Vagina (tissue), 2 donors: ENCODE measurements around the gene TFDP2.
"Not testable (repeated sequence)": the region's sequence is repeated elsewhere in the genome, so short reads cannot be mapped to it uniquely, and the experiment has no call there.

Experiments
- CTCF ChIP-seq, 3 experiments: fragments of 450-650 bp in 2 of 3; fragments of 200-600 bp in 1 of 3; sonication (generic) in 1 of 3; IDR thresholded peaks; one replicate each; pipeline ENCODE4 v1.5.1; 2017 to 2019; ENCODE audit warnings: antibody characterized with exemption in 3 of 3, mild to moderate bottlenecking in 2 of 3, moderate library complexity in 2 of 3
- POLR2AphosphoS5 ChIP-seq, 2 donors: sonication (generic); formaldehyde crosslinking; IDR thresholded peaks; one replicate each; pipeline ENCODE4 v1.9.0; 2017; ENCODE audit warnings: antibody characterized with exemption in 2 of 2, mild to moderate bottlenecking in 2 of 2, low read depth in 1 of 2; ENCODE audit not compliant: insufficient read depth in 1 of 2

- not testable (repeated sequence) for TF ChIP-seq CTCF (IDR thresholded peaks at IDR 0.05); POLR2AphosphoS5 (IDR thresholded peaks at IDR 0.05; ENCODE audit: insufficient read depth in 1 of 2, low read depth in 1 of 2)
Observed at GRCh38 chr3:142004957-142005356, 144.4 kb downstream of the TFDP2 start.
